ENCODE data around the gene SPECC1L. TPM values are rescaled to one million over a fixed set of nuclear protein-coding genes. Genes with fewer than 3 reads are reported as not detected.

SPECC1L gene
- total RNA-seq, 6 donors from 2014 or later, result 37.7 to 80.6 (median 62.3) TPM

DNA sequence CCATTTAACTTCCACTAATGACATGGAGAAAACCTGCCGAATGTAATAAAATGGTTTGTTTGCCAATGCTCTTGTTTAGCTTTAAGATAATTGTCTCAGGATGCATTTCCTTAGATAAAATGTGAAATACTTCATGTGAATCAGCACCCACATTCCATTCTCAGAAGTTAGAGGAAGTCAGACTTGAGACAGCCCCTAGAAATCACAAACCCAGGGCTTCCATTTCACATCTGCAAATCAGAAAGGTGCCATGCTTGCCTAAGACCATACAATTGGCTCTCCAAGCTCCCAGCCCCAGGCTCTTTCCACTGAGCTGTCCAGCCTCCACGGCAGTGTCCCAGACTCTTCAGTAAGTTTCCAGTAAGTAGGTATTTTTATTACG is 121.2 kb downstream of the SPECC1L start:
- H3K4me1 ChIP-seq, result peaks cover 27 to 53% (median 40%) of the 10 kb centered on the region in 4 donors
- TF ChIP-seq, protein P1, sequence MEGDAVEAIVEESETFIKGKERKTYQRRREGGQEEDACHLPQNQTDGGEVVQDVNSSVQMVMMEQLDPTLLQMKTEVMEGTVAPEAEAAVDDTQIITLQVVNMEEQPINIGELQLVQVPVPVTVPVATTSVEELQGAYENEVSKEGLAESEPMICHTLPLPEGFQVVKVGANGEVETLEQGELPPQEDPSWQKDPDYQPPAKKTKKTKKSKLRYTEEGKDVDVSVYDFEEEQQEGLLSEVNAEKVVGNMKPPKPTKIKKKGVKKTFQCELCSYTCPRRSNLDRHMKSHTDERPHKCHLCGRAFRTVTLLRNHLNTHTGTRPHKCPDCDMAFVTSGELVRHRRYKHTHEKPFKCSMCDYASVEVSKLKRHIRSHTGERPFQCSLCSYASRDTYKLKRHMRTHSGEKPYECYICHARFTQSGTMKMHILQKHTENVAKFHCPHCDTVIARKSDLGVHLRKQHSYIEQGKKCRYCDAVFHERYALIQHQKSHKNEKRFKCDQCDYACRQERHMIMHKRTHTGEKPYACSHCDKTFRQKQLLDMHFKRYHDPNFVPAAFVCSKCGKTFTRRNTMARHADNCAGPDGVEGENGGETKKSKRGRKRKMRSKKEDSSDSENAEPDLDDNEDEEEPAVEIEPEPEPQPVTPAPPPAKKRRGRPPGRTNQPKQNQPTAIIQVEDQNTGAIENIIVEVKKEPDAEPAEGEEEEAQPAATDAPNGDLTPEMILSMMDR (IDR thresholded peaks at IDR 0.05), result no peak
- TF ChIP-seq POLR2AphosphoS5 (IDR thresholded peaks at IDR 0.05) (no peak), POLR2A (IDR thresholded peaks at IDR 0.05) (no peak), EP300 (IDR thresholded peaks at IDR 0.05) (no peak)
- H3K36me3 ChIP-seq, result peaks cover 7 to 17% (median 11%) of the 10 kb centered on the region in 4 donors
- H3K9me3 ChIP-seq, result no peaks in the 10 kb centered on the region
- ATAC-seq (ENCODE audit: low FRiP score in 2 of 2) (no peak), DNase-seq (no peak)
- H3K4me3 ChIP-seq, result no peak overlapping the region
- H3K27ac ChIP-seq, result peak overlapping the region; percentile 48 to 84 (median 76)
- 70 to 73% methylated on average over 3 of the region's 3 CpGs for WGBS, 2 donors
- H3K27me3 ChIP-seq, result no peaks in the 10 kb centered on the region

DNA sequence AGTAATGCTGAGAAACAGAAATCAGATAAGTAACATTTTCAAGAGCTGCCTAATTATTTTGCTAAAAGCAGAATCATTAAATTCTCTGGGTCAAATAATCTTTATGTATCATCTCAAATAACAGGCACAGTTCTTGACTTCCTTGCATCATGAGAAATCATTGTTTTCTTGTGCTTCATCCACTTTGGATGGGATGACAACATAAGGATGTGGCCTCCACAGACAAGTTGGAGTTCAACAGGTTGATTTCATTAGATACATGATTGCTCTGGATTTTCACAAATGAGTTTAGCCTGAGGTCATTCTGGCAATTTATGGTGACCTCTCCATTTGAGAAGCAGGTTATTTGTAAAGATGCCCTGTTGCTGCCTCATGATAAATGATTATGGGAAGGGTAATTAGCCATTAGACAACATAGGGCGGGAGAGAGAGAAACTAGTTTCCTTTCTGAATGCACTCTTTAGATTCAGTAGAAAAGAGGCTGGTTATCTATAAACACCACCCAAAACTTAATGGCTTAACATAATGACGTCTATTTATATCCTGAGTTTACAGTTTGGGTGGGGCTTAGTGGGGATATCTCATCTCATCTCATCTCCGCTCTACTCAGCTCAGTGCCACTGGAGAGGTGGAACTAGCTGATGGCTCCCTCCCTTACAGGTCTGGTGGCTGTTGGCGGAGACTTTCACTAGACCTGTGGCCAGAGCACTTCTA is 121.7 kb downstream of the SPECC1L start:
- ATAC-seq (ENCODE audit: low FRiP score in 2 of 2) (no peak), DNase-seq (no peak)
- H3K36me3 ChIP-seq, result peaks cover 8 to 23% (median 13%) of the 10 kb centered on the region in 4 donors
- no peak for TF ChIP-seq POLR2AphosphoS5 (IDR thresholded peaks at IDR 0.05)
- TF ChIP-seq EP300 (IDR thresholded peaks at IDR 0.05), result no peak
- no peak for TF ChIP-seq POLR2A (IDR thresholded peaks at IDR 0.05)
- TF ChIP-seq, protein P1 (IDR thresholded peaks at IDR 0.05), result no peak
- no peak overlapping the region for H3K4me3 ChIP-seq
- peaks cover 27 to 53% (median 40%) of the 10 kb centered on the region in 4 donors for H3K4me1 ChIP-seq
- 74 to 81% methylated on average over 4 of the region's 4 CpGs for WGBS, 2 donors
- H3K9me3 ChIP-seq, result no peaks in the 10 kb centered on the region
- no peaks in the 10 kb centered on the region for H3K27me3 ChIP-seq
- H3K27ac ChIP-seq, result peak overlapping the region; percentile 48 to 84 (median 76)

DNA sequence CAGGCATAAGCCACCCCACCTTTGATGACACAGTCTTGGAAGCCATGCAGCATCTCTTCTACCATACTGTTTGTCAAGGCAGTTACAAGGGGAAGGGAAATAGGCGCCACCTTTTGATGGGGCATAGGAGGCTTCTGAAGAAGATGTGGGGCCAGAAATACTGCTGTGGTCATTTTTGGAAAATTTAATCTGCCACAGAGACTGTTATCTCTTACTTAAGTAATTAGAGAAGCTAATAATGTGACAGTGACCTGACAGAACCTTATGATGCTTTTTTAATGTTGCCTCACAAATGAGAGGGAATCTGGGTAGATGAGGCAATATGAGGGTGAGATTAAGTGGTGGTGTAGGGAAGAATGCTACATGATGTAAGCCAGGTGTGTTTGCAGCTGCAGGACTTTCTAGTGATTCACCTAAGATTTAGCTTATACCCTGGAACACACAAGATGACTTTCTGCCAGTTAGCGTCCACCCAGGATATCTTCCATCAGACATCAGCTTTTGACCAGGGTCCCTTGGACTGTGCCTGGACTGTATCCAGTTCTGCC is 122.5 kb downstream of the SPECC1L start:
- no peak for DNase-seq
- peaks cover 8 to 28% (median 13%) of the 10 kb centered on the region in 4 donors for H3K36me3 ChIP-seq
- TF ChIP-seq POLR2AphosphoS5 (IDR thresholded peaks at IDR 0.05), result no peak
- TF ChIP-seq POLR2A (IDR thresholded peaks at IDR 0.05), result no peak
- ATAC-seq (ENCODE audit: low FRiP score in 2 of 2), result no peak
- no peaks in the 10 kb centered on the region for H3K27me3 ChIP-seq
- peak overlapping the region in 3 of 4 donors; percentile 48 to 84 (median 82) for H3K27ac ChIP-seq
- 92 to 98% methylated on average over 2 of the region's 2 CpGs for WGBS, 2 donors
- H3K9me3 ChIP-seq, result no peaks in the 10 kb centered on the region
- peaks cover 27 to 53% (median 40%) of the 10 kb centered on the region in 4 donors for H3K4me1 ChIP-seq
- H3K4me3 ChIP-seq, result no peak overlapping the region

DNA sequence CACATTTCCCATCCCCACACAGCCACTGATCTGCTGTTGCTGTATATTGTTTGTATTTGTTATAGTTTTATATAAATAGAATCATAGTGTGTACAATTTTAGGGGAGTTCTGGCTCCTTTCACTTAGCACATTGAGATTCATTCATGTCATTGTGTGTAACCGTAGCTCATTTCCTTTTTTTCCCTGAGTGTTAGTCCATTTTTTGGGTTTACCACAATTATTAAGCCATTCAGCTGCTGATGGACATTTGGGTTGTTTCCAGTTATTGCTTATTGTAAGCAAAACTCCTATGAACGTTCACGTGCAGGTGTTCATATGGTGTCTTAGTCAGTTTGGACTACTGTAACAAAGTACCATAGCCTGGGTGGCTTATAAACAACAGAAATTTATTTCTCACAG is 123.2 kb downstream of the SPECC1L start:
- no peaks in the 10 kb centered on the region for H3K27me3 ChIP-seq
- TF ChIP-seq, protein P1 (IDR thresholded peaks at IDR 0.05), result no peak
- TF ChIP-seq POLR2AphosphoS5 (IDR thresholded peaks at IDR 0.05) (no peak), EP300 (IDR thresholded peaks at IDR 0.05) (no peak), POLR2A (IDR thresholded peaks at IDR 0.05) (no peak)
- peaks cover 8 to 35% (median 13%) of the 10 kb centered on the region in 4 donors for H3K36me3 ChIP-seq
- WGBS, 2 donors, result 56 to 70% methylated on average over 3 of the region's 3 CpGs
- peaks cover 27 to 53% (median 40%) of the 10 kb centered on the region in 4 donors for H3K4me1 ChIP-seq
- DNase-seq (no peak), ATAC-seq (ENCODE audit: low FRiP score in 2 of 2) (no peak)
- H3K9me3 ChIP-seq, result no peaks in the 10 kb centered on the region
- H3K27ac ChIP-seq, result peak overlapping the region in 1 of 4 donors; percentile 7
- no peak overlapping the region for H3K4me3 ChIP-seq

DNA sequence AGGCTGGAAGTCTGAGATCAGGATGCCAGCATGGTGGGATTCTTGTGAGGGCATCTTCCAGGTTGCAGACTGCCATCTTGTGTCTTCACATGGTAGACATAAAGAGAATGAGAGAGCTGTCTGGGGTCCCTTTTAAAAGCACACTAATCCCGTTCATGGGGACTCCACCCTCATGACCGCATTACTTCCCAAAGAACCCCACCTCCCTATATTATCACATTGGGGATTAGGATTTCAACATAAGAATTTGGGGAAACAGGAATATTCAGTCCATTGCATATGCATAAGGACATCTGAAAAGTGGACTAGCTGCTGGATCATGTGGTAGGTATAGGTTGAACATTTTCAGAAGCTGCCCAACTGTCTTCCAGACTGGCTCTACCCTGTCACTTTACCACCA is 123.6 kb downstream of the SPECC1L start:
- peaks cover 27 to 50% (median 37%) of the 10 kb centered on the region in 4 donors for H3K4me1 ChIP-seq
- H3K9me3 ChIP-seq, result no peaks in the 10 kb centered on the region
- DNase-seq, result no peak
- ATAC-seq (ENCODE audit: low FRiP score in 2 of 2), result no peak
- H3K27ac ChIP-seq, result peak overlapping the region in 1 of 4 donors; percentile 7
- TF ChIP-seq POLR2AphosphoS5 (IDR thresholded peaks at IDR 0.05), result no peak
- TF ChIP-seq, protein P1 (IDR thresholded peaks at IDR 0.05), result no peak
- TF ChIP-seq EP300 (IDR thresholded peaks at IDR 0.05), result no peak
- H3K36me3 ChIP-seq, result peaks cover 8 to 36% (median 13%) of the 10 kb centered on the region in 4 donors
- H3K4me3 ChIP-seq, result no peak overlapping the region
- no peaks in the 10 kb centered on the region for H3K27me3 ChIP-seq
- WGBS, 2 donors, result 72 to 74% methylated on average over 2 of the region's 2 CpGs

Data from upper lobe of left lung (tissue), 6 donors.